ENCODE data around the gene SFMBT1.

Gene SFMBT1

DNA sequence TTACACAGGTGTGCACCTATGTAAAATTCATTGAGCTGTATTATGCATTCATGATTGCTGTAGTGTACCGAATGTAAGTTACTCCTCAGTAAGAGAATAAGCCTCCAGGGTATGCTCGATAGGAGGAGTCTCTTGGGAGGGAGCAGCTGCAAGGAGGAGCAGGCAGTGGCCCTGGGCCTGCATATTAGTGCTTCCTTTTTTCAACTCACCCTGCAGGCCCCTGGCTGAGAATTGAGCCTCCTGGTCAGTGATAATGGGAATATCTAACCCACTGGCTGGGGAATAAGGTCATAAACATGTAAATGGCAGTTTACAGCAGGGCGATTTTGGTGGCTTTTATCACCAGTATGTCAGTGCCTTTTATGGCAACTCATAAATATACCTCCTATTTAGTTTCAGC, 21.7 kb upstream of the SFMBT1 start:
- TF ChIP-seq FOXP2 (optimal IDR thresholded peaks at IDR 0.05; ENCODE audit: borderline replicate concordance, extremely low read depth, extremely low read length, insufficient read depth) (no peak), TAF1 (IDR thresholded peaks at IDR 0.05; ENCODE audit: borderline replicate concordance, insufficient read depth, low read length) (no peak), REST (IDR thresholded peaks at IDR 0.05; ENCODE audit: insufficient read depth in 1 of 2, low read depth in 2 of 2, low read length in 2 of 2) (no peak), SIN3A (IDR thresholded peaks at IDR 0.05; ENCODE audit: borderline replicate concordance, insufficient read depth, low read length) (no peak), POLR2AphosphoS5 (IDR thresholded peaks at IDR 0.05; ENCODE audit: low read depth, low read length) (no peak)

GRCh38 chr3:53065841-53066480, 20.1 kb upstream of the SFMBT1 start:
- TF ChIP-seq SIN3A (IDR thresholded peaks at IDR 0.05; ENCODE audit: borderline replicate concordance, insufficient read depth, low read length) (no peak), REST (IDR thresholded peaks at IDR 0.05; ENCODE audit: insufficient read depth in 1 of 2, low read depth in 2 of 2, low read length in 2 of 2) (no peak), FOXP2 (optimal IDR thresholded peaks at IDR 0.05; ENCODE audit: borderline replicate concordance, extremely low read depth, extremely low read length, insufficient read depth) (no peak)

- TF ChIP-seq SIN3A (IDR thresholded peaks at IDR 0.05; ENCODE audit: borderline replicate concordance, insufficient read depth, low read length) (no peak), TAF1 (IDR thresholded peaks at IDR 0.05; ENCODE audit: borderline replicate concordance, insufficient read depth, low read length) (no peak), POLR2AphosphoS5 (IDR thresholded peaks at IDR 0.05; ENCODE audit: low read depth, low read length) (no peak), REST (IDR thresholded peaks at IDR 0.05; ENCODE audit: insufficient read depth in 1 of 2, low read depth in 2 of 2, low read length in 2 of 2) (no peak), FOXP2 (optimal IDR thresholded peaks at IDR 0.05; ENCODE audit: borderline replicate concordance, extremely low read depth, extremely low read length, insufficient read depth) (no peak)
Measured at GRCh38 chr3:53062905-53063304, 17.0 kb upstream of the SFMBT1 start.

DNA sequence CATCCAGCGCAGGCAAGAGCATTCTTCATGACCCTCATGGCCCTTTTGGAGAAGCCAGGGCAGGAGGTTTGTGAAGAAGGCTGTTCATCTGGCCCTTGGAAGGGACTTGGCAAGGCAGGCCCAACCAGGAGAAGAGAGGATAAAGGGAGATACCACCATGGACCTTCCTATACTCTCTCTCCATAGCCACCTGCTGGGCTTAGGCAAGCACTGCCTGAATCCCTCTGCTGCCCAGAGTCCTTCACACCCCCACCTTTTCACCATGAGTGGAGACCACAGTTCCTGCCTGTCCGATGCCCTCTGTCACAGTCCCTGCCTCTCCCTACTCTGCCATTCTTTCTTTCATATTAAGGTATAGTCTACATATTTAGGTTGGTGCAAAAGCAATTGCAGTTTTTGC, 10.6 kb upstream of the SFMBT1 start:
- no peak for TF ChIP-seq SIN3A (IDR thresholded peaks at IDR 0.05; ENCODE audit: borderline replicate concordance, insufficient read depth, low read length)

DNA sequence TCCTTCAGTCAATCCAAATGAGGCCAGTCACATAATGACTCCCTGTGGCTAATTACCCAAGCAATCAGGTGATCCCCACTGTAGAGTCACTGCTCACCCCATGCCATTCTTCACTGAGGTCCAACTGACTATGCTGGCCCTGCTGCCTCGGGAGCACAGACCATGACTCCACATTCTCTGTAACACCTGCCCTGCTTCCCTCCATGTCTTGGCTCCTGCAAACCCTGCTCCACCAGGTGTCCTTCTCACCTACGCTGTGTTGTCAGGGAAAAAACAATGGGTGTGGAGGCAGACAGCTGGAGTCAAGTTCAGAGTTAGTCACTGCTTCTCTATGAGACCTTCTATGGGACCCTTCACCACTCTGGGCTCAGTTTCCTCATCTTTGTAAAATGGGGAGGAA, 6.1 kb upstream of the SFMBT1 start:
- TF ChIP-seq TAF1 (IDR thresholded peaks at IDR 0.05; ENCODE audit: borderline replicate concordance, insufficient read depth, low read length) = no peak
- no peak for TF ChIP-seq SIN3A (IDR thresholded peaks at IDR 0.05; ENCODE audit: borderline replicate concordance, insufficient read depth, low read length)
- TF ChIP-seq POLR2AphosphoS5 (IDR thresholded peaks at IDR 0.05; ENCODE audit: low read depth, low read length) = no peak
- no peak for TF ChIP-seq FOXP2 (optimal IDR thresholded peaks at IDR 0.05; ENCODE audit: borderline replicate concordance, extremely low read depth, extremely low read length, insufficient read depth)
- no peak for TF ChIP-seq REST (IDR thresholded peaks at IDR 0.05; ENCODE audit: insufficient read depth in 1 of 2, low read depth in 2 of 2, low read length in 2 of 2)

Measured in PFSK-1 (cell line).